GM19193 (cell line): Measurements from ENCODE around the gene NYAP2.

ENCODE experiments used
- POLR2A ChIP-seq: IDR thresholded peaks from 4 replicates; pipeline ENCODE4 v1.6.1; 2011; ENCODE audit not compliant: insufficient read depth, insufficient read length; ENCODE audit errors: extremely low read depth

NYAP2 gene

GRCh38 chr2:225608136-225608535 is 208.6 kb downstream of the NYAP2 start:
- no peak for TF ChIP-seq POLR2A

DNA sequence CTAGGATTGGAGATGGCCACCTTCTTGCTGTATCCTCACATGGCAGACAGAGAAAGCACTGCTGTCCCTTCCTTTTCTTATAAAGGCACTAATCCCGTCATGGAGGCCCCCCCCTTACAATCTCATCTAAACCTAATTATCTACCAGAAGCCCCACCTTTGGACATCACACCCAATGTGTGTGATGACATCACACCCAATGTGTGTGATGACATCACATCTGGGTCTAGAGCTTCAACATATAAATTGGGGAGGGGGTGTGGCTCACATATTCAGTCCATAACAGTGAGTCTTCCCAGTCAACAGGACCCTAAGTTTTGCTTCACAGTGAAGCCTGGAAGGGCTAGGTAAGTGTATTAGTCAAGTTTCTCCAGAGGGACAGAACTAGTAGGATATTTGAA is 213.1 kb downstream of the NYAP2 start:
- TF ChIP-seq POLR2A: no peak

- no peak for TF ChIP-seq POLR2A
These were observed 215.4 kb downstream of the NYAP2 start for GRCh38 chr2:225614915-225615314.

DNA sequence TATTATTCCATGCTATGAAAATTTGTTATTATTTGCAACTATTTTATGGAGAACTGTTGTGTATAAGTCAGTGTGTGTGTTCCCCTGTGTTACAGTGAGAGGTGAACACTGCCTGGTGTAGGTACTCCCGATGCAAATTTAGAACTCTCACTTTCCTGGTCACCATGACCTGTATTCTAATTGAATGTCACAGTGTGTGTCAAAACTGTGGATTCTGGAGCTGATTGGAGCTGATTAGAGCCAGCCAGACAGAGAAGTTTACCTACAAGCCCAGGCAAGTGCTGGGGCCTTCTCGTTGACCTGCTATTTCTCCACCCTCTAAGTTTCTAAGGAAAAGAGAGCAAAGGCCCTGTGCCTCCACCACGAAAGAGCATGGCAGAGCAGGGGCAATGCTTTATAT is 216.0 kb downstream of the NYAP2 start:
- TF ChIP-seq POLR2A: no peak

GRCh38 chr2:225616372-225616771 is 216.9 kb downstream of the NYAP2 start:
- no peak for TF ChIP-seq POLR2A

DNA sequence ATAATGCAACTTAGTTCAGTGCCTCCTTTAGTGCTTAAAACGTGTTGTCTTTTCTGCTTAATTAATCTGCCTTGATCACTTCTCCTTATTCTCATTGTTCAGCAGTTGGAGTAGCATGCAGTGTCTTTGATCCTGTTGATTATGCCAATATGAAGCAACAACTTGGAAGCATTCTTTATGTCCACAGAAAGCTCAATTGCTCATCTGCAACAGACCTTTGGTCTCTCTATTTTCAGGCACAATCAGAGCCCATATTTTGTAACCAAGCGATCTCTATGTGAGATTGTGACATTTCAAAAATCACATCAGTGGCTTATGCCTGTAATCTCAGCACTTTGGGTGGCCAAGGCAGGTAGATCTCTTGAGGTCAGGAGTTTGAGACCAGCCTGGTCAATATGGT is 217.3 kb downstream of the NYAP2 start:
- no peak for TF ChIP-seq POLR2A

- no peak for TF ChIP-seq POLR2A
These were observed 220.7 kb downstream of the NYAP2 start for GRCh38 chr2:225620227-225620626.

DNA sequence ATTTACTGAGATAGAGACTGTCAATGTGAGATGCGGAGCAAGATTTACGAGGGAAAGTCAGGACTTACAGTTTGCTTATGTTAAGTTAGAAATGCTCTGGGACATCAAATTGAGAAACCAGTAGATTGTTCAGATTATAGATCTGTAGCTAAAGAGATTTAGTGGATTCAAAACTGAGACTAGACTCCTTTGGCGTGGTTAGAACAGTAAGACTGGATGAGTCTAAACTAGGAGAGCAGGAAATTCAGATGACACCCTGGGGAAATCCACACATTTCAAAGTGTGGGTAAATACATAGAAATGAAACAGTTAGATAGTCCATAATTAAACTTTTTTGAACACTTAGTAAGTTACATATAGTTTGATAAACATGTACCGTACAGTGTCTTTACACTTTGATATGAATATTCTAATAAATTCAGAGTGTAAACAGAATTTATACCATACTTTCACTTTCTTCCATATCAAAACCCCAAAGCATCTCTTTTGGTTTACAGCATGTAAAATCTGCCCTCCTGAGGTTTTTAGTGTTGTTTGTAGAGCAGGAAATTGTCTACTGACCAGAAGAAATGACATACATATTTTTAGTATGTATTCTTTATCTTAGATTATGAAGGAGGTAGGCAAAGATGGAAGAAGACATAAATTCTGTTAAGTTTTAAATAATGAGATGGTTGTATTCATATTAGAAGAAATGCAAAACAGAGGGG is 231.5 kb downstream of the NYAP2 start:
- no peak for TF ChIP-seq POLR2A

GRCh38 chr2:225632351-225632750 is 232.8 kb downstream of the NYAP2 start:
- no peak for TF ChIP-seq POLR2A

DNA sequence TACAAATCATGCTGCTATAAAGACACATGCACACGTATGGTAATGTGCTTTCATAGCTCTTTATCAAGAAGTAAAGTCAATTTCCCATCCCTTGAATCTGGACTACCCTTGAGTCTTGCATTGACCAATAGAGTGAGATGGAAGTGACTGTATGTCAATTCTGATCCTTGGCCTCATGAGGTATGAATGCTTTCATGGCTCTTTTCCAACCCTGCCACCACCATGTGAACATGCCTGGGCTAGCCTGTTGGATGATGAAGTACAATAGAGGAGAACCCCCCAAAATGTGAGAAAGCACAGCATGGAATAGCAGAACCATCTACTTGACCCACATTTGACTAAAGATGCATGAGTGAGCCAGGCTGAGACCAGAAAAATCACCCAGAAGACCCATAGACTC is 237.0 kb downstream of the NYAP2 start:
- TF ChIP-seq POLR2A: no peak

DNA sequence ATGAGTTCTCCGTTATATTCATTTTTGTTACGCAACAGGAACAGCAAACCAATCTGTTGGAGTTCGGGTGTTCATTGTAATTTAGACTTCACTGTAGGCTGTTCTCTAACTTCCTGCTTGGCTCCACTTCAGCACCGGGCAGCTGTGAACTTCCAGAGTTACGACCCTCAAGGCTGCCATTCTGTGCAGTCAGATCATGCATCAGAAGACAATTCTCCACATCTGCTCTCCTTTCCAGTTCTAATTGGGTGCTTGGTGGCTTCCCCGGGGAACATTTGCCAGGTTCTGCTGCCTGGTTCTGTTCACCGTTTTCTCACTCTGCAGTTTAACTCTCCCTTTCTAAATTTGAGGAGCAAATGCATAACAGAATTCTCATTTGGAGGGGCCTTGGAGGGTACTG is 237.7 kb downstream of the NYAP2 start:
- TF ChIP-seq POLR2A: no peak

- no peak for TF ChIP-seq POLR2A
These were observed 241.0 kb downstream of the NYAP2 start for GRCh38 chr2:225640550-225640949.

DNA sequence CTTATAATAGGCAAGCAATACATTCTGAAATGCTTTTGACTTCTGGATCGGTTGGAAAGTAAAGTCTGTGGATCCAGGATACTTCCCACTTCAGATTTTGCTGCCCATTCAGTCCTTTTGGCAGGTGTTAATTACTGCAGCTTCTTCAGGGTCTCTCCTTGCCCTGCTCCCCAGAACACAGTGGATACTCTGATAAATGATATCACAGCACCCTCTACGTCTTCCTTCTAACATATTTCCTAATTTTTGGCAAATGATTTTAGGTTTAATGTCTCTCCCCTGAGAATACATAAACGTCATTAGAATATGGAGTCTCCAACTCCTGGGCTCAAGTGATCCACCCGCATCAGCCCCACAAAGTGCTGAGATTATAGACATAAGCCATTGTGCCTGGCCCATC is 249.8 kb downstream of the NYAP2 start:
- no peak for TF ChIP-seq POLR2A

DNA sequence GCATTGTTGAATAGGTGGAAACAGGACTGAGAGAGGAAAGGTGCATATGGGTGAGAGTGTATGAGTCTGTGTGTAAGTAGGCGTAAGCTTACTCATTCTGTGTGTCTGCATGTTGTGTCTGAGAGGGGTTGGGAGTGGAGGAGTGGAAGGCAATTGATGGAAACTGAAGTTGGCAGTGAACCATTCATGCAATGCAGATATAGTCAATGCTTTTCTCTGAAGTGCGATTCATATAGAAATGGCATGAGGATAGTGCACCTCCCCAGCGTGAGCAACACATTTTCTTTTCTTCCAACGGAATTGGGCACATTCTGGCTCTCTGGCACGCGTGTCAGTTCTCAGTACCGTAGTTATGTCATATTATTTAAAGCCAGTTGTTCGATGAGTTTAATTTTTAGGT is 250.5 kb downstream of the NYAP2 start:
- no peak for TF ChIP-seq POLR2A

- no peak for TF ChIP-seq POLR2A
These were observed 261.0 kb downstream of the NYAP2 start for GRCh38 chr2:225660262-225661131.

GRCh38 chr2:225662101-225662500 is 262.6 kb downstream of the NYAP2 start:
- no peak for TF ChIP-seq POLR2A
